Ovary (tissue), 3 donors: ENCODE results near the gene IGSF9B.

ENCODE experiments used
- POLR2A ChIP-seq: fragments of 450-650 bp; IDR thresholded peaks from one replicate; pipeline ENCODE4 v1.6.1; 2017; ENCODE audit warnings: antibody characterized with exemption, mild to moderate bottlenecking, moderate library complexity
- TF ChIP-seq, protein P1 (sequence below), 3 donors: fragments of 450-650 bp in 2 of 3; fragments of 200-600 bp in 1 of 3; IDR thresholded peaks; one replicate each; pipeline versions ENCODE4 v1.5.1 to v1.8.0; 2016 to 2022; ENCODE audit warnings: antibody characterized with exemption in 3 of 3, mild to moderate bottlenecking in 1 of 3
- donor health status: DM: no; HTN: no; CAD: no.

GRCh38 chr11:133903875-133904817 lies 52.6 kb downstream of the IGSF9B start:
- TF ChIP-seq, protein P1, sequence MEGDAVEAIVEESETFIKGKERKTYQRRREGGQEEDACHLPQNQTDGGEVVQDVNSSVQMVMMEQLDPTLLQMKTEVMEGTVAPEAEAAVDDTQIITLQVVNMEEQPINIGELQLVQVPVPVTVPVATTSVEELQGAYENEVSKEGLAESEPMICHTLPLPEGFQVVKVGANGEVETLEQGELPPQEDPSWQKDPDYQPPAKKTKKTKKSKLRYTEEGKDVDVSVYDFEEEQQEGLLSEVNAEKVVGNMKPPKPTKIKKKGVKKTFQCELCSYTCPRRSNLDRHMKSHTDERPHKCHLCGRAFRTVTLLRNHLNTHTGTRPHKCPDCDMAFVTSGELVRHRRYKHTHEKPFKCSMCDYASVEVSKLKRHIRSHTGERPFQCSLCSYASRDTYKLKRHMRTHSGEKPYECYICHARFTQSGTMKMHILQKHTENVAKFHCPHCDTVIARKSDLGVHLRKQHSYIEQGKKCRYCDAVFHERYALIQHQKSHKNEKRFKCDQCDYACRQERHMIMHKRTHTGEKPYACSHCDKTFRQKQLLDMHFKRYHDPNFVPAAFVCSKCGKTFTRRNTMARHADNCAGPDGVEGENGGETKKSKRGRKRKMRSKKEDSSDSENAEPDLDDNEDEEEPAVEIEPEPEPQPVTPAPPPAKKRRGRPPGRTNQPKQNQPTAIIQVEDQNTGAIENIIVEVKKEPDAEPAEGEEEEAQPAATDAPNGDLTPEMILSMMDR (IDR thresholded peaks at IDR 0.05): no peak
- no peak for TF ChIP-seq POLR2A
